GM21515 (cell line): Measurements from ENCODE around the gene TBC1D20.
"Not testable (repeated sequence)": the region's sequence is repeated elsewhere in the genome, so short reads cannot be mapped to it uniquely, and the experiment has no call there.

Experiments
- ATAC-seq: cut with Tn5 transposase; IDR thresholded peaks from one replicate; pipeline ENCODE4 v1.9.1; 2021; ENCODE audit not compliant: unreplicated experiment

The TBC1D20 gene

GRCh38 chr20:402898-403581, 59.3 kb downstream of the TBC1D20 start:
- ATAC-seq, result no peak

GRCh38 chr20:402496-402885, 59.8 kb downstream of the TBC1D20 start:
- no peak for ATAC-seq

- no peak for ATAC-seq
These were observed 60.4 kb downstream of the TBC1D20 start for GRCh38 chr20:401682-402495.

- ATAC-seq, result no peak
These were observed 61.7 kb downstream of the TBC1D20 start for GRCh38 chr20:400454-401275.

GRCh38 chr20:400128-400453, 62.2 kb downstream of the TBC1D20 start:
- no peak for ATAC-seq

GRCh38 chr20:399182-399707, 63.1 kb downstream of the TBC1D20 start:
- ATAC-seq, result no peak

- no peak for ATAC-seq
These were observed 64.7 kb downstream of the TBC1D20 start for GRCh38 chr20:397432-398237.

- ATAC-seq, result no peak
These were observed 65.5 kb downstream of the TBC1D20 start for GRCh38 chr20:396619-397431.

GRCh38 chr20:396252-396618, 66.1 kb downstream of the TBC1D20 start:
- no peak for ATAC-seq

GRCh38 chr20:393296-393695, 69.0 kb downstream of the TBC1D20 start:
- not testable (repeated sequence) for ATAC-seq

- ATAC-seq, result no peak
These were observed 71.2 kb downstream of the TBC1D20 start for GRCh38 chr20:391041-391711.

GRCh38 chr20:389220-389619, 73.1 kb downstream of the TBC1D20 start:
- no peak for ATAC-seq

GRCh38 chr20:388034-388994, 74.0 kb downstream of the TBC1D20 start:
- no peak for ATAC-seq

- no peak for ATAC-seq
These were observed 74.8 kb downstream of the TBC1D20 start for GRCh38 chr20:387520-387919.

GRCh38 chr20:386634-387033, 75.7 kb downstream of the TBC1D20 start:
- ATAC-seq, result not testable (repeated sequence)
